ENCODE measurements around the gene GLYATL2.

GLYATL2 gene

GRCh38 chr11:58837707-58838388, 6.7 kb downstream of the GLYATL2 start:
- H3K9me3 ChIP-seq (replicated peaks; ENCODE audit: insufficient read depth, low read length), result no peaks in the 10 kb centered on the region

GRCh38 chr11:58832056-58832645, 12.4 kb downstream of the GLYATL2 start:
- H3K27ac ChIP-seq (ENCODE audit: low read length), result no peak overlapping the region
- no peaks in the 10 kb centered on the region for H3K9me2 ChIP-seq (replicated peaks; ENCODE audit: insufficient read depth, low read length)
- H3K4me1 ChIP-seq (ENCODE audit: low read length), result no peaks in the 10 kb centered on the region
- H3K4me2 ChIP-seq (ENCODE audit: low read depth, low read length), result no peak overlapping the region
- no peak for TF ChIP-seq EZH2 (optimal IDR thresholded peaks at IDR 0.05; ENCODE audit: low read depth, low read length)
- TF ChIP-seq CTCF (IDR thresholded peaks at IDR 0.05; ENCODE audit: low read length), result no peak
- TF ChIP-seq EZH2phosphoT487 (IDR thresholded peaks at IDR 0.05; ENCODE audit: low read length), result no peak
- no peaks in the 10 kb centered on the region for H3K27me3 ChIP-seq (replicated peaks; ENCODE audit: insufficient read depth, low read length)
- H3K9me3 ChIP-seq (replicated peaks; ENCODE audit: insufficient read depth, low read length), result no peaks in the 10 kb centered on the region
- no peak for DNase-seq
- no peaks in the 10 kb centered on the region for H4K20me1 ChIP-seq (ENCODE audit: insufficient read depth, low read length)
- H3K9ac ChIP-seq (ENCODE audit: low read length), result no peak overlapping the region
- no peak overlapping the region for H3K4me3 ChIP-seq (ENCODE audit: low read length)
- H3K79me2 ChIP-seq (ENCODE audit: low read length), result no peaks in the 10 kb centered on the region
- H2AFZ ChIP-seq (ENCODE audit: low read length), result no peak overlapping the region
- H3F3A ChIP-seq (ENCODE audit: insufficient read depth, low read length), result no peaks in the 10 kb centered on the region
- H3K36me3 ChIP-seq (replicated peaks; ENCODE audit: insufficient read depth, low read length), result no peaks in the 10 kb centered on the region

More at GRCh38 chr11:58837707-58838388, 6.7 kb downstream of the GLYATL2 start:
- Histone ChIP-seq H4K20me1 (ENCODE audit: insufficient read depth, low read length) (no peaks in the 10 kb centered on the region), H3K27ac (ENCODE audit: low read length) (no peak overlapping the region), H3K27me3 (replicated peaks; ENCODE audit: insufficient read depth, low read length) (no peaks in the 10 kb centered on the region), H3K4me2 (ENCODE audit: low read depth, low read length) (no peak overlapping the region), H3K9ac (ENCODE audit: low read length) (no peak overlapping the region), H2AFZ (ENCODE audit: low read length) (no peak overlapping the region), H3K9me2 (replicated peaks; ENCODE audit: insufficient read depth, low read length) (no peaks in the 10 kb centered on the region), H3K4me3 (ENCODE audit: low read length) (no peak overlapping the region), H3K79me2 (ENCODE audit: low read length) (no peaks in the 10 kb centered on the region), H3F3A (ENCODE audit: insufficient read depth, low read length) (no peaks in the 10 kb centered on the region), H3K36me3 (replicated peaks; ENCODE audit: insufficient read depth, low read length) (no peaks in the 10 kb centered on the region), H3K4me1 (ENCODE audit: low read length) (no peaks in the 10 kb centered on the region)
- no peak for DNase-seq
- TF ChIP-seq CTCF (IDR thresholded peaks at IDR 0.05; ENCODE audit: low read length), result no peak
- TF ChIP-seq EZH2 (optimal IDR thresholded peaks at IDR 0.05; ENCODE audit: low read depth, low read length), result no peak
- no peak for TF ChIP-seq EZH2phosphoT487 (IDR thresholded peaks at IDR 0.05; ENCODE audit: low read length)

GRCh38 chr11:58830673-58831301, 13.7 kb downstream of the GLYATL2 start:
- H3K4me3 ChIP-seq (ENCODE audit: low read length), result no peak overlapping the region
- TF ChIP-seq EZH2 (optimal IDR thresholded peaks at IDR 0.05; ENCODE audit: low read depth, low read length) (no peak), EZH2phosphoT487 (IDR thresholded peaks at IDR 0.05; ENCODE audit: low read length) (no peak), CTCF (IDR thresholded peaks at IDR 0.05; ENCODE audit: low read length) (no peak)
- no peak overlapping the region for H3K27ac ChIP-seq (ENCODE audit: low read length)
- no peaks in the 10 kb centered on the region for H3F3A ChIP-seq (ENCODE audit: insufficient read depth, low read length)
- no peak overlapping the region for H2AFZ ChIP-seq (ENCODE audit: low read length)
- H3K79me2 ChIP-seq (ENCODE audit: low read length), result no peaks in the 10 kb centered on the region
- no peaks in the 10 kb centered on the region for H3K4me1 ChIP-seq (ENCODE audit: low read length)
- DNase-seq, result no peak
- H3K4me2 ChIP-seq (ENCODE audit: low read depth, low read length), result no peak overlapping the region
- no peak overlapping the region for H3K9ac ChIP-seq (ENCODE audit: low read length)
- H4K20me1 ChIP-seq (ENCODE audit: insufficient read depth, low read length), result no peaks in the 10 kb centered on the region
- no peaks in the 10 kb centered on the region for H3K27me3 ChIP-seq (replicated peaks; ENCODE audit: insufficient read depth, low read length)
- H3K9me3 ChIP-seq (replicated peaks; ENCODE audit: insufficient read depth, low read length), result no peaks in the 10 kb centered on the region
- H3K9me2 ChIP-seq (replicated peaks; ENCODE audit: insufficient read depth, low read length), result no peaks in the 10 kb centered on the region
- H3K36me3 ChIP-seq (replicated peaks; ENCODE audit: insufficient read depth, low read length), result no peaks in the 10 kb centered on the region

Measured in MM.1S (cell line).